ENCODE measurements around the gene UHMK1. TPM values are rescaled to one million over a fixed set of nuclear protein-coding genes. Genes with fewer than 3 reads are reported as not detected.
"Not testable (repeated sequence)": the region's sequence is repeated elsewhere in the genome, so short reads cannot be mapped to it uniquely, and the experiment has no call there.

The UHMK1 gene, protein sequence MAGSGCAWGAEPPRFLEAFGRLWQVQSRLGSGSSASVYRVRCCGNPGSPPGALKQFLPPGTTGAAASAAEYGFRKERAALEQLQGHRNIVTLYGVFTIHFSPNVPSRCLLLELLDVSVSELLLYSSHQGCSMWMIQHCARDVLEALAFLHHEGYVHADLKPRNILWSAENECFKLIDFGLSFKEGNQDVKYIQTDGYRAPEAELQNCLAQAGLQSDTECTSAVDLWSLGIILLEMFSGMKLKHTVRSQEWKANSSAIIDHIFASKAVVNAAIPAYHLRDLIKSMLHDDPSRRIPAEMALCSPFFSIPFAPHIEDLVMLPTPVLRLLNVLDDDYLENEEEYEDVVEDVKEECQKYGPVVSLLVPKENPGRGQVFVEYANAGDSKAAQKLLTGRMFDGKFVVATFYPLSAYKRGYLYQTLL
- 35.3 and 38.8 TPM in 2 replicates for total RNA-seq (2014; rRNA removed; shearing (Covaris generic))

DNA sequence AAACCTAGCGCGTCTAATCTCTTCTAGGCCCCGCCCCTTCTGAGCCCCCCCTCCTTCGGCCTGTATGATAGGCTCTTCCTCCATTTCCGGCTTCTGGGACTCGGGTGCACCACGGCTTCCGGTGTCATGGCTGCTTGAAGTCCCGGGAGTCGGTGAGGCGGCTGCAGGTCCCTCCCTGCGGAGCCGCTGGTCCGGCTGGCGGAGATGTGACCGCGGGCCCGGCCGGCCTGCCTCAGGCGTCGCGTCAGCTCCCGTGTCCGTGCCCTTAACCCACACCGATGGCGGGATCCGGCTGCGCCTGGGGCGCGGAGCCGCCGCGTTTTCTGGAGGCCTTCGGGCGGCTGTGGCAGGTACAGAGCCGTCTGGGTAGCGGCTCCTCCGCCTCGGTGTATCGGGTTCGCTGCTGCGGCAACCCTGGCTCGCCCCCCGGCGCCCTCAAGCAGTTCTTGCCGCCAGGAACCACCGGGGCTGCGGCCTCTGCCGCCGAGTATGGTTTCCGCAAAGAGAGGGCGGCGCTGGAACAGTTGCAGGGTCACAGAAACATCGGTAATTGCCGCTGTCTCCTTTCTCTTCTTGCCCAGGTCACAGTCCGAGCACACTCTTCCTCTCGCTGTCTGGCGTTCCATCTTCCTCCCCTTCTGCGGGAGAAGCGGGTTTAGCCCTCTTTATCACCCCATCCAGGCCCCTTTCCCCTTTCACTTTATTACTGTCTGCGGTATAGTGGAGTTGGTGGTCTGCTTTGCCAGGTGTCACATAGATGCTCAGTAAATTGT is at the start of gene UHMK1:
TSS of gene UHMK1 (plus strand) at position 96 of the 773 bp plus-strand sequence. CDS start at position 279, 183 bp downstream.
- Histone ChIP-seq H3K27ac (peak within 1 kb of the TSS; percentile 81), H3K4me3 (peak within 1 kb of the TSS; percentile 97), H3K36me3 (peaks cover 22% of the 10 kb centered on the region), H3K4me1 (0 out of 2 replicates have a peak, but pooled peaks cover 3% of the 10 kb centered on the region), H3K27me3 (no peaks in the 10 kb centered on the region), H3K9me3 (replicated peaks) (no peaks in the 10 kb centered on the region)
- peak; percentile 91 to 93 for DNase-seq

DNA sequence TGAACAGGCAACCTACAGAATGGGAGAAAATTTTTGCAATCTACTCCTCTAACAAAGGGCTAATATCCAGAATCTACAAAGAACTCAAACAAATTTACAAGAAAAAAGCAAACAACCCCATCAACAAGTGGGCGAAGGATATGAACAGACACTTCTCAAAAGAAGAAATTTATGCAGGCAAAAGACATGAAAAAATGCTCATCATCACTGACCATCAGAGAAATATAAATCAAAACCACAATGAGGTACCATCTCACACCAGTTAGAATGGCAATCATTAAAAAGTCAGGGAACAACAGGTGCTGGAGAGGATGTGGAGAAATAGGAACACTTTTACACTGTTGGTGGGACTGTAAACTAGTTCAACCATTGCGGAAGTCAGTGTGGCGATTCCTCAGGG is 43.3 kb upstream of the UHMK1 start:
- H3K4me1 ChIP-seq; H3K27me3 ChIP-seq; H3K36me3 ChIP-seq; H3K4me3 ChIP-seq; H3K27ac ChIP-seq; H3K9me3 ChIP-seq (replicated peaks); DNase-seq: not testable (repeated sequence)

DNA sequence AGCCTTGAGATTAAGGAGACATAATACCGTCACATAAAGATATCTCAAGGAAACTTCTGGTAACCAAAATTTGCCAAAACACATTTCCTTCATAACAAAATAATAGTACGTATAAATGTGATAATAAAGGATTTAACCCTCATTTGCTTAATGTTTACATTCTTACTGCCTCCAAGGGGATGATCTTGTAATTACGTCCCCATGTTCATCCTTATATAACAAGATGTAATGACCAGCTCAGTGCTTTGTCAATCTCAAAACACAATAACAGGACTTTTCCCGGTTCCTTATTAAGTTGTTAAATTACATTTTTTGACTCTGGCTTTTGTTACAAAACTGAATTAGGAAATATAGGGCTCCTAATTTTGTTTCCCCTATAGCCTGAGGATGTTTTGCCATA is 41.3 kb upstream of the UHMK1 start:
- Histone ChIP-seq H3K27ac (no peak overlapping the region), H3K27me3 (no peaks in the 10 kb centered on the region), H3K4me3 (no peak overlapping the region), H3K4me1 (no peaks in the 10 kb centered on the region), H3K36me3 (no peaks in the 10 kb centered on the region), H3K9me3 (replicated peaks) (no peaks in the 10 kb centered on the region)
- DNase-seq = no peak

DNA sequence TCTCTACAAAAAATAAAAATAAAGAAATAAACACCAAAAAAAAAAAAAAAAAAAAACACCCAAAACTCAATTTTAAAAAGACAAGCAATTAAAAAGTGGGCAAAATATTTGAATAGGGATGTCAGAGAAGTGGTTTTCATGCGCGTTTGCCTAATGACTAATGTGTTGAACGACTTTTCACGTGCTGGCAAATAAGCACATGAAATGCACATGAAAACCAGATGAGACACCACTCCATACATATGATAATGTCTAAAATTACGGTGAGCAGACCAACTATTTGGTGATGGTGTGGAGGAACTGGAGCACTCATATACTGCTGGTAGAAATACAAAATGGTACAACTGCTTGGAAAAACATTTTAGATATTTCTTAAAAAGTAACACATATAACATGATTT is 39.4 kb upstream of the UHMK1 start:
- Histone ChIP-seq H3K4me1 (no peaks in the 10 kb centered on the region), H3K27ac (no peak overlapping the region), H3K27me3 (no peaks in the 10 kb centered on the region), H3K4me3 (no peak overlapping the region), H3K36me3 (no peaks in the 10 kb centered on the region), H3K9me3 (replicated peaks) (no peaks in the 10 kb centered on the region)
- no peak for DNase-seq

DNA sequence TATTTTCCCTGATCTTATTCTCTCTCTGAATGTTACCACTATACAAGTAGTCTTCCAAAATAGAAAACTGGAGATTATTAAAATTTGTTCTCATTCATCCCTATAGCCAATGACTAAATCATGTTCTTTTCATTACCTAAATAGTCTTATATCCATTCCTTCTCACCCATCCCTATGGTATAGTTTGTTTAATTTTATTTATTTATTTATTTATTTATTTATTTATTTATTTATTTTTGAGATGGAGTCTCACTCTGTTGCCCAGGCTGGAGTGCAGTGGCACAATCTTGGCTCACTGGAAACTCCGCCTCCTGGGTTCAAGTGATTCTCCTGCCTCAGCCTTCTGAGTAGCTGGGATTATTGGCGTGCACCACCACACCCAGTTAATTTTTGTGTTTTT is 35.2 kb upstream of the UHMK1 start:
- H3K27me3 ChIP-seq; H3K4me3 ChIP-seq; H3K4me1 ChIP-seq; DNase-seq; H3K27ac ChIP-seq; H3K36me3 ChIP-seq; H3K9me3 ChIP-seq (replicated peaks): not testable (repeated sequence)

DNA sequence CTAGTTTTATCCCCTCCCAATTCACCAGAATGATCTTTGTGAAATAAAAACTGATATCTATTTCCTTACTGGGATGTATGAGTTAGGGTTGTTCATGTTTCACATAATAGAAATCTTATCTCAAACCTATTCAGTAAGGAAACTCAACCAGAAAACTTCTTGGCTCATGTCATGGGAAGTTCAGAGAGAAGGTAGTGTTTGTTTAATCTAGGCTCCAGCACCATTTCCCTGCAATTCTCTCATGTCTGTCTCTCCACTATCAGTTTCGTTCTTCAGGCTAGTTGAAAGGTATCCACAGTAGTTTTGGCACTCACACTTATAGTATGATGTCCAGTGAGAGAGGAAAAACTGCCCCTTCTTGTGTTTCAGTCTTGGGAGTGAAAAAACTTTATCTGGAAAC is 34.6 kb upstream of the UHMK1 start:
- no peaks in the 10 kb centered on the region for H3K27me3 ChIP-seq
- DNase-seq = no peak
- no peak overlapping the region for H3K4me3 ChIP-seq
- H3K36me3 ChIP-seq = no peaks in the 10 kb centered on the region
- no peaks in the 10 kb centered on the region for H3K4me1 ChIP-seq
- no peaks in the 10 kb centered on the region for H3K9me3 ChIP-seq (replicated peaks)
- H3K27ac ChIP-seq = no peak overlapping the region

DNA sequence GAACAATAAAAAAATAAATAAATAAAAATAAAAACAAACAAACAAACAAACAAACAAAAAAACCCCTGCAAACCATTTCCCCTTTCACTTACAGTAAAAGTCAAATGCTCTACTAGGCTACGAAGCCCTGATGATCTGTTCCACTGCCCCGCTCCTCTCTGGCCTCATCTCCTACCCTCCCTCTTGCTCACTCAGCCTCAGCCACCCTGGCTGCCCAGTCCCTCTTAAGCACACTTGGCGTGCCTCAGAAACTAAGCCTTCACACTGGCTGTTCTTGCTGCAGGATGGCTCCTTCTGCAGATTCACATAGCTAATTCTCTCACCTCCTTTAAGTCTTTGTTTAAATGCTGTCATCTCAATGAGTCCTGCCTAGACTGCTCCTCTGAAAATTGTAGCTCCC is 30.8 kb upstream of the UHMK1 start:
- H3K9me3 ChIP-seq (replicated peaks) = no peaks in the 10 kb centered on the region
- no peak for DNase-seq
- H3K36me3 ChIP-seq = no peaks in the 10 kb centered on the region

DNA sequence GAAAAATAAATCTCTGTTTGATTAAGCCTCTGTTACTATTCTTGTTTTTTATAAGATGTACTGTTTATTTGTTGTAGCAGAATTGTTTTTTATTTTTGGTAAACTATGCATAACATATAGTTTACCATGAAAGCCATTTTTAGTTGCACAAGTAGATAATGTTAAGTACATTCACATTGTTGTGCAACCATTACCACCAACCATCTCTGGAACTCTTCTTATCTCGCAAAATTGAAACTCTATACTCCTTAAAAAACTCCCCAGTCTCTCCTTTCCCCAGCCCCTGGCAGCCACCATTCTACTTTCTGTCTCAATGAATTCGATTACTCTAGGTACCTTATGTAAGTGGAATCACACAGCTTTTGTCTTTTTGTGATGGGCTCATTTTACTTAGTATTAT is 27.4 kb upstream of the UHMK1 start:
- H3K36me3 ChIP-seq = no peaks in the 10 kb centered on the region
- H3K4me3 ChIP-seq = no peak overlapping the region
- no peak overlapping the region for H3K27ac ChIP-seq
- no peaks in the 10 kb centered on the region for H3K27me3 ChIP-seq
- no peaks in the 10 kb centered on the region for H3K4me1 ChIP-seq
- DNase-seq = no peak
- H3K9me3 ChIP-seq (replicated peaks) = no peaks in the 10 kb centered on the region

More for the DNA sequence above, 30.8 kb upstream of the UHMK1 start:
- Histone ChIP-seq H3K27me3 (no peaks in the 10 kb centered on the region), H3K27ac (no peak overlapping the region), H3K4me3 (no peak overlapping the region), H3K4me1 (no peaks in the 10 kb centered on the region)

DNA sequence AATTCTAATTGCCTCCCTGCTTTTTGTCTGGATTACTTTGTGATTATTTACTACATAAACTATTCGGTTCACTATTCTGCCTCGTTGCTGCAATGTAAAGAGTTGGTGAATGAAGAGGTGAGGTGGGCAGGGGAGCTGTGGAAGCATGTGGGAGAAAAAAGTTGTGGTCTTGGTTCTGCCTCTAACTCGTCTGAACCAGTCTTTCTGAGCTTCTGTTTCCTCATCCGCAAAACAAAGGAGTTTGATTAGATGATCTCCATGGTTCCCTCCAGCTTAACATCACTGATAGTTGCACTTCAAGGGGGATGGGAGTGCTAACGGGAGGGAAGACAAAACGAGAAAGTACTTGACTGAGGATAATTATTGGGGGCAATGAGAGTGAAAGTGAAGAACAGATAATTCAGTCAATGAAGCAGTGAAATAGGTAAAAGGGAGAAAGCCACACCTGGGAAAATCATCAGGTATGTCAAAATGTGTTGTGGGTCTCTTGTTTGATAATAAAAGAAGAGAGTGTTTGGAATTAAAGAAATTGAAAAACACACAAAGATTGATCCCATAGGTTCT is 26.2 kb upstream of the UHMK1 start:
- H3K4me1 ChIP-seq = no peaks in the 10 kb centered on the region
- no peak overlapping the region for H3K27ac ChIP-seq
- no peak for DNase-seq
- H3K27me3 ChIP-seq = no peaks in the 10 kb centered on the region
- H3K4me3 ChIP-seq = no peak overlapping the region
- no peaks in the 10 kb centered on the region for H3K36me3 ChIP-seq
- no peaks in the 10 kb centered on the region for H3K9me3 ChIP-seq (replicated peaks)

DNA sequence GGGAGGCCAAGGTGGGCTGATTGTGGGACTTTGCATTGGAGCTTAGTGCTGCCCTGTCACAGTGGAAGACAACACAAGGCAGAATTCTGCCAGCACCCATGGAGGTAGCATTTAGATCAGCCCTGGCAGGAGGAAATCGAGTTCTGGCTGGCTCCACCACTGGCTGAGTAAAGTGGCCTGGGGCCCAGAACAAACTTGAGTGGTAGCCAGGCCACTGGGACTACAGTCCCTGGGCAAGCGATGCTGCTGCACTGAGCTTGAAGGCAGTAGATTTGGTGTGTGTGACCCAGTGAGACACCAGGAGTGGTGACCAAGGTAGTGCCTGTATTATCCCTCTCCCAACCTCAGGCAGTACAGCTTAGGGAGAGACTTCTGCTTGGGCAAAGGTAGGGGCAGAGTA is 22.5 kb upstream of the UHMK1 start:
- H3K36me3 ChIP-seq = no peaks in the 10 kb centered on the region
- H3K27me3 ChIP-seq = no peaks in the 10 kb centered on the region
- no peak overlapping the region for H3K4me3 ChIP-seq
- no peaks in the 10 kb centered on the region for H3K9me3 ChIP-seq (replicated peaks)
- no peak overlapping the region for H3K27ac ChIP-seq
- no peak for DNase-seq
- no peaks in the 10 kb centered on the region for H3K4me1 ChIP-seq

DNA sequence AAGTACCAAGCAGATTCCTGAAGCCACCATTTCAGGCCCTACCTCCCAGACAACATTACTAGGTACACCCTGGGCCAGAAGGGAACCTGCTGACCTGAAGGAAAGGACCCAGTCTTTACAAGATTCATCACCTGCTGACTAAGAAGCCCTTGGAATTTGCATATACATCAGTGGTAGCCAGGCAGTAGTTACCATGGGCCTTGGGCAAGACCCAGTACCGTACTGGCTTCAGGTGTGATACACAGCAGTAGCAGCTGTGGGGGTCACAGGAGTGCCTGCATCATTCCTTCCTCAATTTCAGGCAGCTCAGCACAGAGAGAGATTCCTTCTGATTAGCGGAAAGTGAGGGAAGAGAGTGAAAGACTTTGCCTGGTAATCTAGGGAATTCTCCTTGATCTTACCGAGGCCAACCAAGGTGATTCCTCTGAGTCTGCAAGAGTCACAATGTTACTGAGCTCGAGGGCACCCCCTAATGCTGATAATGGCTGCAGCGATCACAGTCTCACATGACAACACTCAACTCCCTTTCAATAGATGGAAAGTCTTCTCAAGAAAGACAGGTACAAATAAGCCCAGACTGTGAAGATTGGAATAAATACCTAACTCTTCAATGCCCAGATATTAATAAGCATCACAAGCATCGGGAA is 22.0 kb upstream of the UHMK1 start:
- Histone ChIP-seq H3K27ac (no peak overlapping the region), H3K27me3 (no peaks in the 10 kb centered on the region), H3K9me3 (replicated peaks) (no peaks in the 10 kb centered on the region), H3K4me3 (no peak overlapping the region), H3K4me1 (no peaks in the 10 kb centered on the region), H3K36me3 (no peaks in the 10 kb centered on the region)
- DNase-seq = no peak

DNA sequence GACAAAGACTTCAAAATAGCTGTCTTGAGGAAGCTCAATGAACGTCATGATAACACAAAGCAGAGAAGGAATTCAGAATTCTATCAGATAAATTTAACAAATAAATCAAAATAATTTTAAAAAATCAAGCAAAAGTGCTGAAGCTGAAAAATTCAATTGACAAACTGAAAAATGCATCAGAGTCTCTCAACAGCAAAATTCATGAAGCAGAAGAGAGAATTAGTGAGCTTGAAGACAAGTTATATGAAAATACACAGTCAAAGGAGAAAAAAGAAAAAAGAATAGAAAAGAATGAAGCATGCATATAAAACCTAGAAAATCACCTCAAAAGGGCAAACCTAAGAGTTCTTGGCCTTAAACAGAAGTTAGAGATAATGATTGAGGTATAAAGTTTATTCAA is 21.0 kb upstream of the UHMK1 start:
- Histone ChIP-seq H3K36me3 (no peaks in the 10 kb centered on the region), H3K9me3 (replicated peaks) (no peaks in the 10 kb centered on the region), H3K27ac (no peak overlapping the region), H3K4me3 (no peak overlapping the region), H3K27me3 (no peaks in the 10 kb centered on the region), H3K4me1 (no peaks in the 10 kb centered on the region)
- no peak for DNase-seq

DNA sequence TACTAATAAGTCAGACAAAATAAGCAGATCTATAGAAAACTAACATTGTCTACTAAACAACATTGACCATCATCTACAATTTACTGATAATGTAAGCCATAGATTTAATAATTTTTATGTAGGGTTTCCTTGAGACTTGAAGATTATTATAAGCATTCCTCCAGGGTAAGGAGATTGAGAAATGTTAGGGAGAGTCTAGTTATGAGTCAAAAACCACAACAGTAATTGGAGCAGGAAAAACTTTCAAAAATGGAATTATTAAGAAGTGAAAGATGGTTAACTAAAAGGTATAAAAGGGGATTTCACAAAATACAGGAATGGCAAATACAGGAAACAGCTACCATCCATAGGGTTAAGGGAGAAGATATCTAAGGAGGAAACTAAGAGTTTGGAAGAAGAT is 12.4 kb upstream of the UHMK1 start:
- H3K9me3 ChIP-seq (replicated peaks) = no peaks in the 10 kb centered on the region
- no peak overlapping the region for H3K4me3 ChIP-seq
- no peak for DNase-seq
- no peak overlapping the region for H3K27ac ChIP-seq
- no peaks in the 10 kb centered on the region for H3K36me3 ChIP-seq
- no peaks in the 10 kb centered on the region for H3K27me3 ChIP-seq
- H3K4me1 ChIP-seq = no peaks in the 10 kb centered on the region

DNA sequence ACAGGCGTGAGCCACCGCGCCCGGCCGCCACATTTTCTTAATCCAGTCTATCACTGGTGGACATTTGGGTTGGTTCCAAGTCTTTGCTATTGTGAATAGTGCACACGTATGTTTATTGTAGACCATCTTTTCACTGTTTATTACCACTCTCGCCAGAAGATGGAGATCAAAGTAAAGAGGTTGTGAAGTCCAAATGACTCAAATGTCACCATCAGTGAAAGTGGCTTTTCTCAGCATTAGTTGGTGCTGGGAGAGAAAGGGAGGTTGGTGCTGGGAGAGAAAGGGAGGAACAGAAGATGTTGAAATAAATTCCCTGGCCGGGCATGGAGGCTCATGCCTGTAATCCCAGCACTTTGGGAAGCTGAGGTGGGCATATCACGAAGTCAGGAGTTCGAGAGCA is 10.4 kb upstream of the UHMK1 start:
- no peak for DNase-seq
- H3K36me3 ChIP-seq = no peaks in the 10 kb centered on the region

DNA sequence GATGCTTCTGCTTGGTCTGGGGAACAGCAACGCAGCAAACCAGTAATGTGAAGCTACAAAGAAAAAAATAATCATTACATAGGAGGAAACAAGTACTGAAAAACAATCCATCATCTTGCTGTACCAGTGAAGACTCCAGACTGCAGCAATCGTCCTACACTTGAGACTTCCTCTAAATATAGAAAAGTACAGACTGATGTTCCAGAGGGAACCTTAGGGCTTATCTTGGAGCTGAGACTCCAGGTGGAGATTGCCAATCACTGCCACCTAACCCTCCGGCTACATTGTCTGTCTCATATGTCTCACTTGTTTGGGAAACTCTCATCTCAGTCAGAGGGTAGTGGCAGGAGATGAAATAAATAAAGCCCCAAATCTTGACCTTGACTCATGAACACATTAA is 9.4 kb upstream of the UHMK1 start:
- Histone ChIP-seq H3K27me3 (no peaks in the 10 kb centered on the region), H3K4me3 (no peak overlapping the region), H3K36me3 (no peaks in the 10 kb centered on the region), H3K9me3 (replicated peaks) (no peaks in the 10 kb centered on the region), H3K27ac (no peak overlapping the region), H3K4me1 (no peaks in the 10 kb centered on the region)
- no peak for DNase-seq

More for the DNA sequence above, 10.4 kb upstream of the UHMK1 start:
- H3K27ac ChIP-seq = no peak overlapping the region
- H3K4me1 ChIP-seq = no peaks in the 10 kb centered on the region
- H3K9me3 ChIP-seq (replicated peaks) = no peaks in the 10 kb centered on the region
- H3K4me3 ChIP-seq = no peak overlapping the region
- H3K27me3 ChIP-seq = no peaks in the 10 kb centered on the region
